Measurements from ENCODE around the gene SAP30. TPM values are rescaled to one million over a fixed set of nuclear protein-coding genes. Genes with fewer than 3 reads are reported as not detected.

The SAP30 gene
- polyA plus RNA-seq, 1 donor (not counting 4 experiments of a cell fraction or from before 2014, with no cell fraction given), result 12.9 TPM

- H3K9ac ChIP-seq (ENCODE audit: control insufficient read depth, extremely low read depth, insufficient read depth, low read length), result no peak overlapping the region
- no peaks in the 10 kb centered on the region for H3K79me2 ChIP-seq (ENCODE audit: control insufficient read depth, insufficient read depth, low read length)
- no peaks in the 10 kb centered on the region for H3K9me3 ChIP-seq (ENCODE audit: control insufficient read depth, low read depth, low read length)
- no peaks in the 10 kb centered on the region for H3K27me3 ChIP-seq (ENCODE audit: control insufficient read depth, extremely low read depth, insufficient read depth, low read length)
- DNase-seq (ENCODE audit: low read depth, low spot score) (no peak), FAIRE-seq (no peak)
- no peak overlapping the region for H2AFZ ChIP-seq (ENCODE audit: control insufficient read depth, low read length)
- H3K9me1 ChIP-seq (ENCODE audit: control insufficient read depth, extremely low read depth, insufficient read depth, low read length), result no peaks in the 10 kb centered on the region
- no peak overlapping the region for H3K27ac ChIP-seq (ENCODE audit: control insufficient read depth, insufficient read depth, low read length)
- no peak for TF ChIP-seq EZH2 (IDR thresholded peaks at IDR 0.05; ENCODE audit: low read length)
- no peak for TF ChIP-seq CTCF (optimal IDR thresholded peaks at IDR 0.05 in 1 of 3, IDR thresholded peaks at IDR 0.05 in 1 of 3, conservative IDR thresholded peaks at IDR 0.05 in 1 of 3; ENCODE audit: extremely low read depth in 1 of 3, insufficient read depth in 2 of 3, low read length in 3 of 3)
- no peaks in the 10 kb centered on the region for H3K36me3 ChIP-seq (ENCODE audit: control insufficient read depth in 2 of 2, extremely low read depth in 1 of 2, insufficient read depth in 2 of 2, low read length in 2 of 2)
- H3K4me3 ChIP-seq (ENCODE audit: control insufficient read depth in 2 of 3, extremely low read depth in 1 of 3, insufficient read depth in 2 of 3, low read depth in 1 of 3, low read length in 3 of 3), result no peak overlapping the region
- H3K4me2 ChIP-seq (ENCODE audit: control insufficient read depth, extremely low read depth, insufficient read depth, low read depth, low read length), result no peak overlapping the region
- dilution Hi-C loops (cut with MboI; ENCODE audit: extremely low pct_ligation_motif_present, low sequenced_read_pairs), result no loop called here
- H3K4me1 ChIP-seq (ENCODE audit: control insufficient read depth, extremely low read depth, insufficient read depth, low read length), result no peaks in the 10 kb centered on the region
- no peaks in the 10 kb centered on the region for H4K20me1 ChIP-seq (ENCODE audit: control insufficient read depth, extremely low read depth, insufficient read depth, low read length)
These were observed 30.3 kb downstream of the SAP30 start for GRCh38 chr4:173401063-173401462.

DNA sequence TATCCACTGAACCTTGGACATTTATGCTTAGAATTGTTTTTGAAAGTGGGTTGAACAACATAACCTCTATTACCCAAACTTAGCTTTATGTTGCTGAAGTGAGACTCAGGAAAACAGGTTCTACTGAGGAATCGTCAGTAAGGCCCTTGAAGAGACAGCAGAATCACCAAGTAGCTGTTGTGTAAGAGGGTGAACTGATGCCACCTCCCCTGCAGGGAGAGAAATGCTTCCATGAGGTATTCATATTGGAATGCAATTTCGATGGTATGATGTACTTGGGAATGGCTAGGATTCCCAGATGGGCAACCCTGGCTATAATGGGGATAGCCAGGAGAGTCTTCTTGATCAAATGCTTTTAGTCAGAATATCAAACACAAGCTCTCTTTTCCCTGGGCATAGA lies 32.3 kb downstream of the SAP30 start:
- no peak for DNase-seq (ENCODE audit: low read depth, low spot score)
- Histone ChIP-seq H3K9me1 (ENCODE audit: control insufficient read depth, extremely low read depth, insufficient read depth, low read length) (no peaks in the 10 kb centered on the region), H4K20me1 (ENCODE audit: control insufficient read depth, extremely low read depth, insufficient read depth, low read length) (no peaks in the 10 kb centered on the region), H3K9ac (ENCODE audit: control insufficient read depth, extremely low read depth, insufficient read depth, low read length) (no peak overlapping the region), H3K27ac (ENCODE audit: control insufficient read depth, insufficient read depth, low read length) (no peak overlapping the region), H3K4me2 (ENCODE audit: control insufficient read depth, extremely low read depth, insufficient read depth, low read depth, low read length) (no peak overlapping the region), H2AFZ (ENCODE audit: control insufficient read depth, low read length) (no peak overlapping the region), H3K27me3 (ENCODE audit: control insufficient read depth, extremely low read depth, insufficient read depth, low read length) (no peaks in the 10 kb centered on the region), H3K4me1 (ENCODE audit: control insufficient read depth, extremely low read depth, insufficient read depth, low read length) (no peaks in the 10 kb centered on the region), H3K36me3 (ENCODE audit: control insufficient read depth in 2 of 2, extremely low read depth in 1 of 2, insufficient read depth in 2 of 2, low read length in 2 of 2) (no peaks in the 10 kb centered on the region), H3K9me3 (ENCODE audit: control insufficient read depth, low read depth, low read length) (no peaks in the 10 kb centered on the region), H3K4me3 (ENCODE audit: control insufficient read depth in 2 of 3, extremely low read depth in 1 of 3, insufficient read depth in 2 of 3, low read depth in 1 of 3, low read length in 3 of 3) (no peak overlapping the region), H3K79me2 (ENCODE audit: control insufficient read depth, insufficient read depth, low read length) (no peaks in the 10 kb centered on the region)
- TF ChIP-seq EZH2 (IDR thresholded peaks at IDR 0.05; ENCODE audit: low read length) (no peak), CTCF (optimal IDR thresholded peaks at IDR 0.05 in 1 of 3, IDR thresholded peaks at IDR 0.05 in 1 of 3, conservative IDR thresholded peaks at IDR 0.05 in 1 of 3; ENCODE audit: extremely low read depth in 1 of 3, insufficient read depth in 2 of 3, low read length in 3 of 3) (no peak)
- FAIRE-seq, result no peak
- dilution Hi-C loops (cut with MboI; ENCODE audit: extremely low pct_ligation_motif_present, low sequenced_read_pairs), result no loop called here

Measured in keratinocyte (primary cell).